Activated T-helper 2 cell treated with anti-CD3 and anti-CD28 coated beads, Interferon-gamma antibody, Interleukin-2, Interleukin-4, amounts not matched to agents 10 μg/mL and 5 μg/mL and 100 μg/mL, durations not matched to agents 14 hours and 24 hours and 36 hours (primary cell): ENCODE data around the gene OVAAL. TPM values are rescaled to one million over a fixed set of nuclear protein-coding genes. Genes with fewer than 3 reads are reported as not detected.

Experiments
- DNase-seq: peaks from one replicate; pipeline ENCODE4 v3.0.0; 2021; ENCODE audit warnings: low spot score
- H3K27ac Mint-ChIP-seq: one replicate; pipeline ENCODE4 v1.8.0; 2021; ENCODE audit warnings: mixed read lengths
- H3K27me3 Mint-ChIP-seq: one replicate; pipeline ENCODE4 v1.8.0; 2021; ENCODE audit warnings: low read depth, mixed read lengths
- H3K36me3 Mint-ChIP-seq: one replicate; pipeline ENCODE4 v1.8.0; 2021; ENCODE audit warnings: low read depth, mixed read lengths
- H3K4me1 Mint-ChIP-seq: one replicate; pipeline ENCODE4 v1.8.0; 2021; ENCODE audit warnings: low read depth, mixed read lengths
- H3K4me3 Mint-ChIP-seq: one replicate; pipeline ENCODE4 v1.8.0; 2021; ENCODE audit warnings: low read depth, mild to moderate bottlenecking, moderate library complexity, mixed read lengths
- H3K9me3 Mint-ChIP-seq: one replicate; pipeline ENCODE4 v1.8.0; 2021; ENCODE audit warnings: mixed read lengths
- intact Hi-C: fragments of 100-400 bp; cut with micrococcal nuclease; formaldehyde crosslinking; loops from one replicate; pipeline ENCODE4 v1.15.1; 2023
- total RNA-seq: library from RNA; stranded (reverse); gene quantifications from 2 replicates; pipeline ENCODE4 v1.2.3, GENCODE V29; 2022

Gene OVAAL
- total RNA-seq, 1 donor from 2014 or later, result not detected

GRCh38 chr1:180528868-180529470 is 29.8 kb upstream of the OVAAL start:
- intact Hi-C loops, result loop anchor here (5.0 kb wide), 1 partner anchor 433 kb away; no protein-coding TSS in a partner anchor
- no peak overlapping the region for H3K27ac Mint-ChIP-seq
- no peak overlapping the region for H3K4me3 Mint-ChIP-seq
- no peak for DNase-seq
- H3K36me3 Mint-ChIP-seq, result no peaks in the 10 kb centered on the region
- H3K4me1 Mint-ChIP-seq, result peaks cover 3% of the 10 kb centered on the region
- no peaks in the 10 kb centered on the region for H3K9me3 Mint-ChIP-seq
- H3K27me3 Mint-ChIP-seq, result peaks cover 8% of the 10 kb centered on the region

- intact Hi-C loops, result loop anchor here (5.0 kb wide), 2 partner anchors 332 to 637 kb away; no protein-coding TSS in a partner anchor
- no peak overlapping the region for H3K4me3 Mint-ChIP-seq
- H3K9me3 Mint-ChIP-seq, result no peaks in the 10 kb centered on the region
- peaks cover 8% of the 10 kb centered on the region for H3K27me3 Mint-ChIP-seq
- DNase-seq, result no peak
- H3K4me1 Mint-ChIP-seq, result peaks cover 2% of the 10 kb centered on the region
- H3K36me3 Mint-ChIP-seq, result no peaks in the 10 kb centered on the region
- no peak overlapping the region for H3K27ac Mint-ChIP-seq
These were observed 28.3 kb upstream of the OVAAL start for GRCh38 chr1:180530501-180530900.

GRCh38 chr1:180532854-180533253 is 25.9 kb upstream of the OVAAL start:
- no peaks in the 10 kb centered on the region for H3K9me3 Mint-ChIP-seq

GRCh38 chr1:180533266-180533987 is 25.3 kb upstream of the OVAAL start:
- Mint-ChIP-seq H3K27ac (no peak overlapping the region), H3K27me3 (peaks cover 12% of the 10 kb centered on the region), H3K36me3 (no peaks in the 10 kb centered on the region), H3K4me3 (no peak overlapping the region), H3K4me1 (no peaks in the 10 kb centered on the region), H3K9me3 (no peaks in the 10 kb centered on the region)
- peak; percentile 50 for DNase-seq
- intact Hi-C loops, result loop anchor here (5.0 kb wide), 2 partner anchors 329 to 634 kb away; no protein-coding TSS in a partner anchor

More at GRCh38 chr1:180532854-180533253, 25.9 kb upstream of the OVAAL start:
- intact Hi-C loops, result loop anchor here (5.0 kb wide), 2 partner anchors 329 to 634 kb away; no protein-coding TSS in a partner anchor
- Mint-ChIP-seq H3K36me3 (no peaks in the 10 kb centered on the region), H3K27me3 (peaks cover 7% of the 10 kb centered on the region), H3K27ac (no peak overlapping the region), H3K4me3 (no peak overlapping the region), H3K4me1 (no peaks in the 10 kb centered on the region)
- no peak for DNase-seq

- no peak overlapping the region for H3K27ac Mint-ChIP-seq
- H3K9me3 Mint-ChIP-seq, result no peaks in the 10 kb centered on the region
- H3K4me1 Mint-ChIP-seq, result no peaks in the 10 kb centered on the region
- no peak overlapping the region for H3K4me3 Mint-ChIP-seq
- peaks cover 16% of the 10 kb centered on the region for H3K27me3 Mint-ChIP-seq
- no peaks in the 10 kb centered on the region for H3K36me3 Mint-ChIP-seq
- DNase-seq, result no peak
- intact Hi-C loops, result loop anchor here (5.0 kb wide), 2 partner anchors 328 to 633 kb away; no protein-coding TSS in a partner anchor
These were observed 24.6 kb upstream of the OVAAL start for GRCh38 chr1:180534214-180534613.

- no peak for DNase-seq
- Mint-ChIP-seq H3K27me3 (peaks cover 16% of the 10 kb centered on the region), H3K4me1 (no peaks in the 10 kb centered on the region), H3K9me3 (no peaks in the 10 kb centered on the region), H3K27ac (no peak overlapping the region), H3K36me3 (no peaks in the 10 kb centered on the region), H3K4me3 (no peak overlapping the region)
- intact Hi-C loops, result no loop called here
These were observed 23.3 kb upstream of the OVAAL start for GRCh38 chr1:180535418-180535999.

GRCh38 chr1:180536821-180537372 is 21.9 kb upstream of the OVAAL start:
- H3K4me1 Mint-ChIP-seq, result no peaks in the 10 kb centered on the region
- intact Hi-C loops, result no loop called here
- H3K27me3 Mint-ChIP-seq, result peaks cover 16% of the 10 kb centered on the region
- no peak for DNase-seq
- H3K9me3 Mint-ChIP-seq, result no peaks in the 10 kb centered on the region
- H3K27ac Mint-ChIP-seq, result no peak overlapping the region
- H3K4me3 Mint-ChIP-seq, result no peak overlapping the region
- no peaks in the 10 kb centered on the region for H3K36me3 Mint-ChIP-seq

GRCh38 chr1:180539136-180539535 is 19.6 kb upstream of the OVAAL start:
- Mint-ChIP-seq H3K4me3 (no peak overlapping the region), H3K4me1 (no peaks in the 10 kb centered on the region), H3K36me3 (no peaks in the 10 kb centered on the region), H3K27ac (no peak overlapping the region), H3K9me3 (no peaks in the 10 kb centered on the region), H3K27me3 (peaks cover 15% of the 10 kb centered on the region)
- DNase-seq, result no peak
- intact Hi-C loops, result no loop called here

GRCh38 chr1:180540697-180541594 is 17.8 kb upstream of the OVAAL start:
- no peak for DNase-seq
- Mint-ChIP-seq H3K4me1 (no peaks in the 10 kb centered on the region), H3K27me3 (peaks cover 15% of the 10 kb centered on the region), H3K27ac (no peak overlapping the region), H3K36me3 (no peaks in the 10 kb centered on the region), H3K4me3 (no peak overlapping the region), H3K9me3 (no peaks in the 10 kb centered on the region)
- intact Hi-C loops, result no loop called here

GRCh38 chr1:180542113-180542837 is 16.5 kb upstream of the OVAAL start:
- no peaks in the 10 kb centered on the region for H3K9me3 Mint-ChIP-seq
- intact Hi-C loops, result no loop called here
- DNase-seq, result no peak
- no peak overlapping the region for H3K4me3 Mint-ChIP-seq
- no peak overlapping the region for H3K27ac Mint-ChIP-seq
- peaks cover 9% of the 10 kb centered on the region for H3K27me3 Mint-ChIP-seq
- no peaks in the 10 kb centered on the region for H3K36me3 Mint-ChIP-seq
- no peaks in the 10 kb centered on the region for H3K4me1 Mint-ChIP-seq

GRCh38 chr1:180542838-180543145 is 16.0 kb upstream of the OVAAL start:
- DNase-seq, result no peak
- Mint-ChIP-seq H3K4me3 (no peak overlapping the region), H3K27me3 (peaks cover 9% of the 10 kb centered on the region), H3K4me1 (no peaks in the 10 kb centered on the region), H3K9me3 (no peaks in the 10 kb centered on the region), H3K36me3 (no peaks in the 10 kb centered on the region), H3K27ac (no peak overlapping the region)
- intact Hi-C loops, result no loop called here

GRCh38 chr1:180544050-180544449 is 14.7 kb upstream of the OVAAL start:
- H3K27ac Mint-ChIP-seq, result no peak overlapping the region
- no peaks in the 10 kb centered on the region for H3K36me3 Mint-ChIP-seq
- DNase-seq, result no peak
- no peaks in the 10 kb centered on the region for H3K9me3 Mint-ChIP-seq
- no peak overlapping the region for H3K4me3 Mint-ChIP-seq
- no peaks in the 10 kb centered on the region for H3K4me1 Mint-ChIP-seq
- no peaks in the 10 kb centered on the region for H3K27me3 Mint-ChIP-seq
- intact Hi-C loops, result no loop called here
